Measurements from ENCODE around the gene OSGIN1.
A peak's percentile ranks its signal among the peaks of the same experiment; 100 is the strongest.

OSGIN1 gene

DNA sequence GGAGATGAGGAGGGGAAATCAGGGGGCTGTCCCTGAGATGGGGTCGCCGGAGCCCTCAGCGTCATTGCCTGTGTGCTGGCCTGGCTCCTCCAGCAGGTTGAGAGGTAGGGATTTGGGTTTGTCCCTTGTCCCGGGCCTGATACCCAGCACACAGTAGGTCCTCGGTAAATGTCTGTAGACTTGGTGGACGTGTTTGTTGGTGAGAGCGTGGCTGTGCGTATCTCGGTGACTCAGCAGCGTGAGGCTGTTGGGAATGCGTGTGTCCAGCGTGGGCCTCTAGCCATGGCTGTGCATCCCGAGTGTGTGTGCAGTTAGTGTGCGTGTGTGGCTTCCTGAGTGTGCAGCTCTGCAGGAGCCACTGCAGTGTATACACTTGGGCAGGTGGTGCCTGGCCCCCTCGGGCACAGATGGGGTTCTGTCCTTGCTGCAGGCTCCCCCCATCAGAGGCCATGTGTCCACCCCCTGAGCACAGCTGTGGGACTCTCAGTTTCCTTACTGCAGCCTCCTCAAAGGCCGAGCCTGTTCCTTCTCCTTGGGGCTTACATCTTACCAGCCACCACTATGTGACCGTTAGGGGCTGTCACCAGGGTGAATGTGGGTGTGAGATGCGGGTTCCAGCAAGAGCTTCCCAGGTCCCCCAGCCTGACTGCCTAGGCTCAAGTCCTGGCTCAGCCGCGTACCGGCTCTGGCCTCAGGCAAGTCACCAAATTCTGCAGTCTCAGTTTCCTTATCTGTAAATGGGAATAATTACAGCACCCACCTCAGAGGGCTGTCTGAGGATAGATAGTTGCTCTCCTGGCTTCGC is 20.7 kb downstream of the OSGIN1 start:
- DNase-seq: no peak

DNA sequence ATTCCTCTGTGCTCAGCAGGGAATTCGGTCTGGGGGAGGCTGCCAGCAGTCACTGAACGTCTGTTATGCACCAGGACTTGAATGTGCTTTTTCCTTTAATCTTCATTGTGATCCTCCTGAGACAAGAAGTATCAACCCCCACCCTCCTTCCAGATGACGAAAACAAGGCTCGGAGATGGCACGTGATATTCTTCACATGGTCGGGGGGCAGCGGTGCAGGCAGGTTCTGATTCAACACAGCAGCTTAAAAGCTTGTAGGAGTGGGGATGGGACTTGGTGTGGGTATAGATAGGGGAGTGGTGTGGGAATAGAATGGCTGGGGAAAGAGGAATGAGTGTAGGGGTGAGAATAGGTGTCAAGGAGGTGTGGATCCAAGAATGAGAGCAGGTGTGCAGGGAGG is 21.4 kb downstream of the OSGIN1 start:
- no peak for DNase-seq

DNA sequence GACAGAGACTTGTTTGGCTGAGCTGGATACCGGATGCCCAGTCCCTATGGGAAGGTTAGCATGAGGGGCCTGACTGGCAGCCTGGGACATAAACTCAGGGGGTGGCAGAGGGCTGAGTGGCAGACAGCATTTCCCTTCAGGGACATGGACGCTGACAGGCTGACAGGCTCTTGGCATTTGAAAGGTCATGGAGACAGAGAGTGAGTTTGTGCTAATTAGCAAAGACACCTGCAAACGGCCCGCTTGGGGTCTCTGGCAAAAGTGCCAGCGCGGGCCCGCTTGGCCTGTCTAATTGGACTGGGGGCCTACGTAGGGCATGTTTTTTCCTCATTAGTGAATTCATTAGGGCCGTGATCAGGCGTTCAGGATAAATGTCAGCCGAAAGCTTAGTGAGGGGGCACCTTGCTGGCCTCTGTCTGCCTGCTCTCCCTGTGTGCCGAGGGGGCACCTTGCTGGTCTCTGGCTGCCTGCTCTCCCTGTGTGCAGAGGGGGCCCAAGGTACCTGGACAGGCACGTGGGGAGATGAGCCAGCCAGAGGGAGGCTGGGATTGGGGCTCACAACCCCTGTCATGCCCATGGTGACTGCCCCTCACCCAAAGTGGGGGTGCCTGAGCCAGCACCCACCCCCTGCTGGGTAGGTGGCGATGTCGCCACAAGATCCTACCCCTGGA is 22.7 kb downstream of the OSGIN1 start:
- no peak for DNase-seq

GRCh38 chr16:83977056-83977815 is 24.2 kb downstream of the OSGIN1 start:
- no peak for DNase-seq

- no peak for DNase-seq
Measured at GRCh38 chr16:83978401-83978904, 25.4 kb downstream of the OSGIN1 start.

- DNase-seq: no peak
Measured at GRCh38 chr16:83979441-83979840, 26.4 kb downstream of the OSGIN1 start.

GRCh38 chr16:83980794-83981193 is 27.8 kb downstream of the OSGIN1 start:
- no peak for DNase-seq

GRCh38 chr16:83981799-83982198 is 28.8 kb downstream of the OSGIN1 start:
- DNase-seq: no peak

GRCh38 chr16:83983491-83983890 is 30.5 kb downstream of the OSGIN1 start:
- DNase-seq: no peak

GRCh38 chr16:83989300-83989699 is 36.3 kb downstream of the OSGIN1 start:
- DNase-seq: peak in 1 of 2 experiments; percentile 43

DNA sequence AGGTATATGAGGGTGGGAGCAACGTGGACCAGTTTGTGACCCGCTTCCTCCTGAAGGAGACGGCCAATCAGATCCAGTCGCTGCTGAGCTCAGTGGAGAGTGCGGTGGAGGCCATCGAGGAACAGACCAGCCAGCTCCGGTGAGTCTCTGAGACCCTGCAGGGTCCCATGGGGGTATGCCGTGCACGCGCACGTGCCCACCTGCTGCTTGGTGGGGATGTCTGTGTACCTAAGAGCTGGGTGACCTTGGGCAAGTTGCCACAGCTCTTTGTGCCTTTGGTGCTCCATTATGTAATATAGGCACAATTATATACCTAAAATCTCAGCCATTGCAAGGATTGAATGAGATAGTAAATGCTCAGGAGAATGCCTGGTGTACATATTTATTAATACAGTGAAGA is 37.5 kb downstream of the OSGIN1 start:
- DNase-seq: no peak

DNA sequence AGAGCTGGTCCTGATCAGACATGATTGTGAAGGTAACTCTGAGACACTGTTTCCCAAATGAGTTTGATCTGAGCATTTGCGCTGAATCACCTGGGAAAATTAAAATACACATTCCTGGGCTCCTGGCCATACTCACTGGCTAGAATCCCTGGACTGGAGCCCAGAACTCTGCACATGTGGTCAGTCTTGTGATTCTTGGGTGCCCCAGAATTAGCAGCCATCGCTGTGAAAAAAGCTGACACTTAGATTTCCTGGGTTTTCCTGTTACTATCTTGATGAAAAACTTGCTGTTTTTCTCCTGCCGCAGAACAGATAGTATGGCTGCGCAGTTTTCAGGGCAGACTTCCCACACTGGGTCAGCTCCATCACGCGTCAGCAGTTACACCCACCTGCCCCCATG is 39.6 kb downstream of the OSGIN1 start:
- DNase-seq: peak in 1 of 2 experiments; percentile 6

- no peak for DNase-seq
Measured at GRCh38 chr16:83994087-83994486, 41.0 kb downstream of the OSGIN1 start.

GRCh38 chr16:83994703-83995102 is 41.7 kb downstream of the OSGIN1 start:
- DNase-seq: no peak

- DNase-seq: peak; percentile 37 to 79
Measured at GRCh38 chr16:83995754-83996153, 42.7 kb downstream of the OSGIN1 start.

GRCh38 chr16:83996481-83997252 is 43.6 kb downstream of the OSGIN1 start:
- no peak for DNase-seq

- no peak for DNase-seq
Measured at GRCh38 chr16:83998091-83998490, 45.1 kb downstream of the OSGIN1 start.

GRCh38 chr16:84000989-84001642 is 48.1 kb downstream of the OSGIN1 start:
- DNase-seq: no peak

GRCh38 chr16:84001726-84002125 is 48.7 kb downstream of the OSGIN1 start:
- no peak for DNase-seq

GRCh38 chr16:84003038-84003437 is 50.0 kb downstream of the OSGIN1 start:
- DNase-seq: no peak

GRCh38 chr16:84004442-84004841 is 51.4 kb downstream of the OSGIN1 start:
- DNase-seq: no peak

DNA sequence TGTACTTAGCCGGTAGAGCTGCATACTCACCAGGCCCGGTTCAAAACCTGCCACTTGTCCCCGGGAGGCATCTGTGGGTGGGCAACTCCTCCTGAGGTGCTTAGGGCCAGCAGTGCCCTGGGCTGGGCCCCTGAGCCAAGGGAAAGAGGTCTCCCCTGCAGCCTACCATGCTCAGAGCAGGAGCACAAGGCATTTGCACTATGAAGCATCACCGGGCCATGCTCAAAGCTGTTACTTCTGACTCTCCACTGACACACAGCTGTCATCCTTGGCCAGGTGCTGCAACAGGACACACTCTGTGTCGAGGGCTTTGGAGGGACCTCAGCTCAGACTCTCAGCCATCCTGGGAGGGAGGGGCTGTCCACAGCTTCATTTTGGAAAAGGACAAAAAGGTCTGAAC is 52.4 kb downstream of the OSGIN1 start:
- DNase-seq: no peak
